GM12878 (cell line): Measurements from ENCODE around the gene SLC7A5. TPM values are rescaled to one million over a fixed set of nuclear protein-coding genes. Genes with fewer than 3 reads are reported as not detected.
A peak's percentile ranks its signal among the peaks of the same experiment; 100 is the strongest.

Experiments
- ATAC-seq: fragments of 200-7000 bp; cut with Tn5 transposase; 3 replicates; pipeline ENCODE4 v1.9.1; 2020; ENCODE audit warnings: mild to moderate bottlenecking, moderate library complexity
- BruUV-seq: library from RNA; stranded (reverse); fragments of 400-500 nt; replicated peaks from 2 replicates; lab custom pipeline; 2021; lab: Mats Ljungman, UMichigan
- CTCF ChIA-PET: fragments of 300-600 bp; sonication (Branson Sonifier 250); formaldehyde crosslinking; extraction: SDS; loops from one replicate; lab custom pipeline; 2021; ENCODE audit warnings: inconsistent platforms; lab: Yijun Ruan, JAX
- POLR2A ChIA-PET: fragments of 350-600 bp; formaldehyde crosslinking; extraction: SDS; loops from one replicate; lab custom pipeline; 2021; ENCODE audit warnings: inconsistent platforms; lab: Charles Lee
- RAD21 ChIA-PET: fragments of 300-600 bp; sonication (Branson Sonifier 250); formaldehyde crosslinking; loops from one replicate; lab custom pipeline; 2023; ENCODE audit warnings: antibody characterized with exemption; ENCODE audit not compliant: unreplicated experiment; lab: Charles Lee
- SMC1A ChIA-PET: fragments of 300-600 bp; sonication (Branson Sonifier 250); formaldehyde crosslinking; loops from one replicate; lab custom pipeline; 2023; ENCODE audit not compliant: unreplicated experiment, uncharacterized antibody; lab: Charles Lee
- DNase-seq: peaks from one replicate; pipeline ENCODE4 v3.0.0-alpha.2; 2011; ENCODE audit warnings: low read depth, low spot score
- FAIRE-seq: peaks from 3 replicates; lab custom pipeline; 2011; peaks lifted over from hg19 to GRCh38; lab: Jason Lieb, UNC
- H2AFZ ChIP-seq: 2 replicates; pipeline ENCODE4 v1.6.0; 2011; ENCODE audit warnings: low read depth, low read length, control low read depth; ENCODE audit not compliant: control insufficient read depth
- H3K27ac ChIP-seq: 2 replicates; pipeline ENCODE4 v1.5.1; 2011; ENCODE audit warnings: control low read depth; ENCODE audit not compliant: control insufficient read depth, insufficient read depth
- H3K27me3 ChIP-seq, 2 experiments: replicated peaks in 1 of 2; 2 replicates each; pipeline versions ENCODE4 v1.6.0 to v1.6.1; 2011; ENCODE audit warnings: low read length in 1 of 2; ENCODE audit not compliant: control insufficient read depth in 2 of 2, insufficient read depth in 2 of 2
- H3K36me3 ChIP-seq, 2 experiments: 2 replicates each; pipeline ENCODE4 v1.5.1; 2011; ENCODE audit warnings: low read length in 1 of 2; ENCODE audit not compliant: control insufficient read depth in 2 of 2, insufficient read depth in 2 of 2
- H3K4me1 ChIP-seq: 2 replicates; pipeline ENCODE4 v1.6.1; 2011; ENCODE audit warnings: mild to moderate bottlenecking, low read length, moderate library complexity, mixed read lengths; ENCODE audit not compliant: control insufficient read depth, insufficient read depth
- H3K4me2 ChIP-seq: 2 replicates; pipeline ENCODE4 v1.6.0; 2011; ENCODE audit warnings: control low read depth; ENCODE audit not compliant: control insufficient read depth, insufficient read depth
- H3K4me3 ChIP-seq: fragments of 200-600 bp; sonication (generic); 2 replicates; pipeline ENCODE4 v1.5.1; 2016
- H3K79me2 ChIP-seq: 2 replicates; pipeline ENCODE4 v1.6.0; 2011; ENCODE audit warnings: low read length; ENCODE audit not compliant: control insufficient read depth, insufficient read depth
- H3K9ac ChIP-seq: 2 replicates; pipeline ENCODE4 v1.8.0; 2011; ENCODE audit warnings: low read length, control low read depth, mixed read lengths; ENCODE audit not compliant: control insufficient read depth, insufficient read depth
- H3K9me3 ChIP-seq: replicated peaks from 3 replicates; pipeline ENCODE4 v1.5.1; 2011; ENCODE audit warnings: mild to moderate bottlenecking, low read length; ENCODE audit not compliant: control insufficient read depth, insufficient read depth
- H4K20me1 ChIP-seq: 2 replicates; pipeline ENCODE4 v1.6.0; 2011; ENCODE audit not compliant: control insufficient read depth, insufficient read depth
- ATF3 ChIP-seq: IDR thresholded peaks from 2 replicates; pipeline ENCODE4 v1.6.1; 2011; ENCODE audit warnings: low read depth, mild to moderate bottlenecking, low read length, moderate library complexity, borderline replicate concordance; ENCODE audit errors: extremely low read depth
- CBFB ChIP-seq: IDR thresholded peaks from 2 replicates; pipeline ENCODE4 v1.6.1; 2016; ENCODE audit warnings: antibody characterized with exemption, low read depth
- CHD4 ChIP-seq: fragments of 200-600 bp; sonication (generic); IDR thresholded peaks from 2 replicates; pipeline ENCODE4 v1.6.1; 2016; ENCODE audit warnings: mild to moderate bottlenecking
- ETV6 ChIP-seq, 2 experiments: fragments of 450-650 bp in 1 of 2; IDR thresholded peaks in 1 of 2; conservative IDR thresholded peaks in 1 of 2; 2 replicates each; pipeline ENCODE4 v1.6.1; 2014; ENCODE audit warnings: antibody characterized with exemption in 1 of 2, borderline replicate concordance in 1 of 2, low read depth in 1 of 2, mild to moderate bottlenecking in 1 of 2, moderate library complexity in 1 of 2
- MLLT1 ChIP-seq: fragments of 450-650 bp; IDR thresholded peaks from 2 replicates; pipeline ENCODE4 v1.6.1; 2016; ENCODE audit warnings: mild to moderate bottlenecking
- PAX8 ChIP-seq: fragments of 450-650 bp; IDR thresholded peaks from 2 replicates; pipeline ENCODE4 v1.6.1; 2017; ENCODE audit warnings: mild to moderate bottlenecking, moderate library complexity
- RAD21 ChIP-seq: IDR thresholded peaks from 2 replicates; pipeline ENCODE4 v1.6.1; 2011; ENCODE audit warnings: mild to moderate bottlenecking, low read depth, low read length, moderate library complexity; ENCODE audit not compliant: insufficient read depth
- RFX5 ChIP-seq: IDR thresholded peaks from 2 replicates; pipeline ENCODE4 v1.6.1; 2011; ENCODE audit warnings: low read depth, low read length, improper control_type of control experiment
- SIN3A ChIP-seq: IDR thresholded peaks from 2 replicates; pipeline ENCODE4 v1.6.1; 2012; ENCODE audit warnings: low read depth, low read length, improper control_type of control experiment
- SREBF2 ChIP-seq: IDR thresholded peaks from 2 replicates; pipeline ENCODE4 v1.6.1; 2012; ENCODE audit warnings: mild to moderate bottlenecking, low read length
- TARDBP ChIP-seq: IDR thresholded peaks from 2 replicates; pipeline ENCODE4 v1.6.1; 2016; ENCODE audit warnings: borderline replicate concordance
- YY1 ChIP-seq: IDR thresholded peaks from 2 replicates; pipeline ENCODE4 v1.6.1; 2011; ENCODE audit warnings: low read depth, mild to moderate bottlenecking, low read length
- ZBED1 ChIP-seq: IDR thresholded peaks from 2 replicates; pipeline ENCODE4 v1.6.1; 2016; ENCODE audit warnings: borderline replicate concordance
- ZNF207 ChIP-seq: fragments of 450-650 bp; IDR thresholded peaks from 2 replicates; pipeline ENCODE4 v1.6.1; 2014; ENCODE audit warnings: antibody characterized with exemption, mild to moderate bottlenecking, borderline replicate concordance
- ZNF217 ChIP-seq: fragments of 450-650 bp; IDR thresholded peaks from 2 replicates; pipeline ENCODE4 v1.6.1; 2017; ENCODE audit warnings: antibody characterized with exemption, mild to moderate bottlenecking
- ZNF622 ChIP-seq: fragments of 450-650 bp; IDR thresholded peaks from 2 replicates; pipeline ENCODE4 v1.6.1; 2017; ENCODE audit warnings: mild to moderate bottlenecking, inconsistent platforms
- WGBS: methylation state at CpG from one replicate; pipeline ENCODE4 v1.1.6; 2016; ENCODE audit warnings: low lambda C conversion rate; ENCODE audit not compliant: insufficient replicate concordance, insufficient coverage; ENCODE audit errors: missing lambda C conversion rate; 5-methylcytosine and 5-hydroxymethylcytosine counted together
- in situ Hi-C: fragments of 300-500 bp; cut with MboI; formaldehyde crosslinking; loops from 9 replicates; pipeline ENCODE4 v1.14.3; 2018; ENCODE audit warnings: mixed read lengths
- intact Hi-C: fragments of 100-400 bp; cut with micrococcal nuclease; formaldehyde crosslinking; loops from one replicate; pipeline ENCODE4 v1.14.2; 2022; ENCODE audit not compliant: unreplicated experiment
- polyA plus RNA-seq, 11 experiments: library from polyadenylated mRNA; depleted of rRNA in 4 of 11; unstranded in 6 of 11; stranded (reverse) in 5 of 11; fragments of >200 nt; fragmentation: Nextera tagmentation in 4 of 11; fragmentation: Illumina TruSeq in 1 of 11; extraction: Ambion mirVana in 4 of 11; extraction: Trizol in 1 of 11; gene quantifications; 1 replicate in 1 of 11; 2 replicates in 10 of 11; pipeline versions ENCODE4 v1.2.1 to v1.2.3, GENCODE V29; 2011 to 2016; ENCODE audit warnings: inconsistent platforms in 2 of 11, missing spikeins in 2 of 11, low read depth in 1 of 11
- total RNA-seq, 4 experiments: library from RNA; depleted of rRNA in 3 of 4; stranded (reverse); fragments of >200 nt in 3 of 4; fragmentation: Illumina TruSeq in 1 of 4; extraction: Trizol in 1 of 4; gene quantifications; 2 replicates each; pipeline versions ENCODE4 v1.2.1 to v1.2.3, GENCODE V29; 2013 to 2021

SLC7A5 gene
- total and polyA plus RNA-seq, 10 of the 15 experiments (the other 5 are each of a cell fraction or from before 2014, with no cell fraction given), result 2.3 to 101 (median 35.8) TPM

- peak; percentile 72 for TF ChIP-seq YY1
- no peak for TF ChIP-seq ZNF217
- TF ChIP-seq, all 136 proteins: peak for 1
- peak overlapping the region; percentile 67 for H2AFZ ChIP-seq
Observed at GRCh38 chr16:87821376-87822107, 47.8 kb downstream of the SLC7A5 start.

GRCh38 chr16:87819983-87820382, 49.3 kb downstream of the SLC7A5 start:
- 77% methylated on average over 17 of the region's 17 CpGs for WGBS
- Histone ChIP-seq H3K36me3 (no peaks in the 10 kb centered on the region), H3K9ac (no peak overlapping the region), H2AFZ (no peak overlapping the region), H4K20me1 (no peaks in the 10 kb centered on the region), H3K4me2 (no peak overlapping the region), H3K27ac (no peak overlapping the region), H3K4me1 (peaks cover 5% of the 10 kb centered on the region; the same call in 1 of the 2 replicates), H3K27me3 (no peaks in the 10 kb centered on the region; a peak in 1 of 4 replicates), H3K9me3 (peaks cover 11% of the 10 kb centered on the region; the same call in 2 of the 3 replicates), H3K4me3 (no peak overlapping the region), H3K79me2 (no peaks in the 10 kb centered on the region)
- intact Hi-C loops (no loop called here), in situ Hi-C loops (no loop called here)
- no TSS peak for BruUV-seq
- RAD21 ChIA-PET, result interaction anchor here (1.0 kb wide), 1 partner anchor 39 kb away, joined by 3 read pairs; no protein-coding TSS in a partner anchor
- POLR2A ChIA-PET, result no interaction called here
- ATAC-seq, result no peak
- SMC1A ChIA-PET, result no interaction called here
- CTCF ChIA-PET, result interaction anchor here (1.0 to 1.8 kb wide), 5 partner anchors 30 to 52 kb away, joined by 3 to 7 read pairs (median 4); no protein-coding TSS in a partner anchor
- DNase-seq, result no peak
- no peak for FAIRE-seq
- TF ChIP-seq ZNF207, result no peak
- no peak for TF ChIP-seq ZNF622
- TF ChIP-seq PAX8, result no peak
- no peak for TF ChIP-seq ATF3
- TF ChIP-seq ZBED1, result no peak
- no peak for TF ChIP-seq TARDBP
- TF ChIP-seq CHD4, result no peak
- no peak for TF ChIP-seq ETV6 (conservative IDR thresholded peaks at IDR 0.05 in 1 of 2, IDR thresholded peaks at IDR 0.05 in 1 of 2; ENCODE audit: borderline replicate concordance in 1 of 2, low read depth in 1 of 2)
- TF ChIP-seq RFX5, result no peak
- no peak for TF ChIP-seq MLLT1
- no peak for TF ChIP-seq RAD21
- TF ChIP-seq SIN3A, result no peak
- no peak for TF ChIP-seq CBFB
- TF ChIP-seq SREBF2, result no peak

More at GRCh38 chr16:87821376-87822107, 47.8 kb downstream of the SLC7A5 start:
- CTCF ChIA-PET, result interaction anchor here (0.7 to 1.8 kb wide), 5 partner anchors 16 to 50 kb away, joined by 3 to 7 read pairs (median 4); no protein-coding TSS in a partner anchor
- no peaks in the 10 kb centered on the region for H4K20me1 ChIP-seq
- no TSS peak for BruUV-seq
- RAD21 ChIA-PET, result interaction anchor here (1.5 kb wide), 1 partner anchor 42 kb away, joined by 6 read pairs; no protein-coding TSS in a partner anchor
- no peak overlapping the region for H3K4me2 ChIP-seq
- H3K4me1 ChIP-seq, result peaks cover 5% of the 10 kb centered on the region; the same call in 1 of the 2 replicates
- SMC1A ChIA-PET, result interaction anchor here (1.1 to 1.2 kb wide), 2 partner anchors 8 to 25 kb away, joined by 3 read pairs; no protein-coding TSS in a partner anchor
- in situ Hi-C loops (no loop called here), intact Hi-C loops (no loop called here)
- 54% methylated on average over 18 of the region's 18 CpGs for WGBS
- H3K27ac ChIP-seq, result no peak overlapping the region
- H3K27me3 ChIP-seq, result no peaks in the 10 kb centered on the region
- peaks cover 11% of the 10 kb centered on the region; the same call in 2 of the 3 replicates for H3K9me3 ChIP-seq
- H3K36me3 ChIP-seq, result no peaks in the 10 kb centered on the region
- no peak overlapping the region for H3K4me3 ChIP-seq
- FAIRE-seq (no peak), ATAC-seq (peak; percentile 36; the same call in 1 of the 3 replicates), DNase-seq (no peak)
- POLR2A ChIA-PET, result no interaction called here
- H3K79me2 ChIP-seq, result no peaks in the 10 kb centered on the region
- H3K9ac ChIP-seq, result no peak overlapping the region
